SK-MEL-5 (cell line): ENCODE data around the gene GPR162. TPM values are rescaled to one million over a fixed set of nuclear protein-coding genes. Genes with fewer than 3 reads are reported as not detected.

Experiments
- DNase-seq: peaks from one replicate; pipeline ENCODE4 v3.0.0-alpha.2; 2016; ENCODE audit warnings: low read depth, low spot score
- in situ Hi-C: cut with HindIII; loops from 2 replicates; pipeline ENCODE4 v1.10.0; 2016; ENCODE audit warnings: low sequenced_read_pairs, high pct_unique_total_duplicates, low pct_unique_long_range_greater_than_20kb
- total RNA-seq: library from RNA; depleted of rRNA; stranded (reverse); fragments of >200 nt; shearing (Covaris generic); gene quantifications from 2 replicates; pipeline ENCODE4 v1.2.3, GENCODE V29; 2014

GPR162 gene
- total RNA-seq, 1 experiment from 2014 or later, result 0.08 TPM

DNA sequence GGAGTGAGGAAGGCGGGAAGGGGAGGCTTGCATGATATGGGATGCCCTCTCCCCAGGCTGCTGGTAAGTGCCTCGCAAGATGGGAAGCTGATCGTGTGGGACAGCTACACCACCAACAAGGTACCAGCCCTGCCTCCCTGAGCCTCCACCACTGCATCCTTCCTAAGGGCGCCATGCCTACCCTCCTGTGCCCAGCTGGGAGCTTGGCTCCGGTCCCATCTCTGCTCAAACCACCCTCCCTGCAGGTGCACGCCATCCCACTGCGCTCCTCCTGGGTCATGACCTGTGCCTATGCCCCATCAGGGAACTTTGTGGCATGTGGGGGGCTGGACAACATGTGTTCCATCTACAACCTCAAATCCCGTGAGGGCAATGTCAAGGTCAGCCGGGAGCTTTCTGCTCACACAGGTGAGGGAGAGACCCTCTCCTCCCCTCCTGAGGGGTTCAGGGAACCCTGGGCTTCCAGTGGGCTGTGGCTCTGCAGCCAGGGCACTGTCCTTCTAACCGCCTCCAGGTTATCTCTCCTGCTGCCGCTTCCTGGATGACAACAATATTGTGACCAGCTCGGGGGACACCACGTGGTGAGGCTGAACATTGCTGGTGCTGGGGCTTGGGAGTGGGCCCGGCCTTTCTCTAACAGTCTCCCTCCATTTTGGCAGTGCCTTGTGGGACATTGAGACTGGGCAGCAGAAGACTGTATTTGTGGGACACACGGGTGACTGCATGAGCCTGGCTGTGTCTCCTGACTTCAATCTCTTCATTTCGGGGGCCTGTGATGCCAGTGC, 21.7 kb downstream of the GPR162 start:
- in situ Hi-C loops, result no loop called here
- DNase-seq, result no peak

DNA sequence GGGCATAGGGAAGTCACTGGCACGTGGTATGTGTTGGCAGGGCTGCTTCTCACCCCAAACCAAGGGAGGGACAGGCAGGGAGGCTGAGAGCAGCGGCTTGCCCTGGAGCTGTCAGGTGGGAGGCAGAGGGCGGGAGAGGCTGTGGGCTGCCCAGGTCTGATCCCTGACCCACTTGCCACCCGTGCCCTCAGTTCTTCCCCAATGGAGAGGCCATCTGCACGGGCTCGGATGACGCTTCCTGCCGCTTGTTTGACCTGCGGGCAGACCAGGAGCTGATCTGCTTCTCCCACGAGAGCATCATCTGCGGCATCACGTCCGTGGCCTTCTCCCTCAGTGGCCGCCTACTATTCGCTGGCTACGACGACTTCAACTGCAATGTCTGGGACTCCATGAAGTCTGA, 23.8 kb downstream of the GPR162 start:
- DNase-seq, result no peak
- in situ Hi-C loops, result no loop called here

DNA sequence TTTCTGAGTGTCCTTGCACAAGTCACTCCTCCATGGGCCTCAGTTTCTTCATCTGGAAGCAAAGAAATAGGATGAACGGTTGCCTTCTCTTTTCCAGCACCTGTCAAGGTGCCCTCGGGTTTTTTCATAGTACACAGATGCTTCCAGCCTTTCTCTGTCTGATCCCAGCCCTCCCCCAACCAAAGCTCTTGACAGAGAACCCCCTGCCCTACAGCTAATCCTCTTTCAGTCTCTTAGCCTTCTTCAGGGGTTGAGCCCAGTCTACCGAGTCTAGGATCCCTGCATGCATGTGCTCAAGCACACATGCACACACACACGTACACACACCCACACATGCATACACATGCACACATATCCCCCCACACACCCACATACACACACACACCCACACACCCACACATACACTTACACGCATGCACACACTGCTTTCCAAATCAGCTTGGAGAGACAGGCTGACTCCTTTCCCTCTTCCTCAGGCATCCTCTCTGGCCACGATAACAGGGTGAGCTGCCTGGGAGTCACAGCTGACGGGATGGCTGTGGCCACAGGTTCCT, 24.8 kb downstream of the GPR162 start:
- in situ Hi-C loops, result no loop called here
- no peak for DNase-seq

DNA sequence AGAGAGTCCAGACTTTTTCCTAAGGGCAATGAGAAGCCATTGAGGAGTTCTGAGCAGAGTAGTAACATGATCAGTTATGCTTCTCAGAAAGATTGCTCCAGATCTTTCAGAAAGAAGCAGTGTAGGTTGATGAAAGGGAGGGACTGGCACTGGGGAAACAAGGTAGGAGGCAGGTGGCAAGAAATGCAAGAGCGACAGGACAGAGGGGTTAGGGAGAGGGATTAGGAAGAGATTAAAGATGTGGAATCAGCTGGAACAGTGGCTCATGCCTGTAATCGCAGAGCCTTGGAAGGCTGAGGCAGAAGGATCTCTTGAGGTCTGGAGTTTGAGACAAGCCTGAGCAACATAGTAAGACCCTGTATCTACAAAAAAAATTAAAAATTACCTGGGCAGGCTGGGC, 26.1 kb downstream of the GPR162 start:
- in situ Hi-C loops, result no loop called here

DNA sequence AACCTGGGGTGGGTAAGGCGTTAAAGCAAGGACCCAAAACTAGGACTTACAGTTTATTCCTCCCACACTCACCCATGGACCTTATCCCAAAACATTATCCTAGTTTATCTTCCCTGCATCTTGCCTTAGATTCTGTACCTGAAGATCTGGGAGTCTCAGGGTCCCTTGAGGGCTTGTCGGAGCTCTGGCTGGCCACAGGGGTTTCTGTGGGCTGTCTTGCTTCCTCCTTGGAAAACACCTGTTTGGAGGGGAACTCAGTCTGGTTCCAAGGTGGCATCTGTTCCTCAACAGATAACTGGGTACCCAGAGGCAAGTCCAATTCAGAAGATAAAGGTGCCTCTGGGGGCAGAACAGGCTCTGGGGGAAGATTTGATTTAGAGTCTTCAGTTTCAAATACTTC, 27.8 kb downstream of the GPR162 start:
- in situ Hi-C loops, result no loop called here
- DNase-seq, result no peak

More for the DNA sequence above, 26.1 kb downstream of the GPR162 start:
- DNase-seq, result no peak

DNA sequence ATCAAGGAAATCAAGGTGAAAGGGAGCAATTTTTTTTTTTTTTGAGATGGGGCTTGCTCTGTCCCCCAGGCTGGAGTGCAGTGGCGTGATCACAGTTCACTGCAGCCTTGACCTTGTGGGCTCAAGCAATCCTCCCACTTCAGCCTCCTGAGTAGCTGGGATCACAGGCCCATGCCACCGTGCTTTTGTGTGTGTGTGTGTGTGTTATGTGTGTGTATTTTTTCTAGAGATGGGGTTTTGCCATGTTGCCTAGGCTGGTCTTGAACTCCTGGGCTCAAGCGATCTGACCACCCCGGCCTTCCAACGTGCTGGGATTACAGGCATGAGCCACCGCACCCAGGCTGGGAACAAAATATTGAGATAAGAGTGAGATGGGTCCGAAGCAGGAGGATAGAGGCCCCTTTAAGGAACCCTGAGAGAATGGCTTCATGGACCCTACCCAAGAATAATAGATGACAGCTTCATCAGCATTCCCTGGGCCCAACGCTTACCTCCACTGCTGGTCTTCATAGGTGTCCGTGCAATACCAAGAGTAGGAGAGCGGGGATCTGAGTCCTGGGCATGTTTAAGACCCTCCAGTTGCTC, 28.4 kb downstream of the GPR162 start:
- DNase-seq, result no peak
- in situ Hi-C loops, result no loop called here

DNA sequence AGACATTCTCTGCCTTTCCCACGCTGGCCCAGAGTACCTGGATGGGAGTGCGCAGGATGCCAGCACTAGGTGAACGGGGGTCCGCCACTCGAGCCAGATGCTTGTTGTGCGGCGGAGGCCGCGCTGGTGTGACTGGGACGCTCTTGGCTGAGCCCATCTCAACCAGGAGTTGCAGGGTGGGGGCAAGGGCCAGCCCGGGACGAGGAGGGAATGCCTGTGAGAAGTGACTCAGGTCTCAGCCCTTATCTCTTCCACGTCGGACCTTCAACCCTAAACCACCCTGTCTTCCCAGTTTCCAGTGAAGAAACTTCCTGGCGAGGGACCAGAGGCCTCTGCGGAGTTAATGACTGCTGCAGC, 29.2 kb downstream of the GPR162 start:
- no peak for DNase-seq
- in situ Hi-C loops, result no loop called here

DNA sequence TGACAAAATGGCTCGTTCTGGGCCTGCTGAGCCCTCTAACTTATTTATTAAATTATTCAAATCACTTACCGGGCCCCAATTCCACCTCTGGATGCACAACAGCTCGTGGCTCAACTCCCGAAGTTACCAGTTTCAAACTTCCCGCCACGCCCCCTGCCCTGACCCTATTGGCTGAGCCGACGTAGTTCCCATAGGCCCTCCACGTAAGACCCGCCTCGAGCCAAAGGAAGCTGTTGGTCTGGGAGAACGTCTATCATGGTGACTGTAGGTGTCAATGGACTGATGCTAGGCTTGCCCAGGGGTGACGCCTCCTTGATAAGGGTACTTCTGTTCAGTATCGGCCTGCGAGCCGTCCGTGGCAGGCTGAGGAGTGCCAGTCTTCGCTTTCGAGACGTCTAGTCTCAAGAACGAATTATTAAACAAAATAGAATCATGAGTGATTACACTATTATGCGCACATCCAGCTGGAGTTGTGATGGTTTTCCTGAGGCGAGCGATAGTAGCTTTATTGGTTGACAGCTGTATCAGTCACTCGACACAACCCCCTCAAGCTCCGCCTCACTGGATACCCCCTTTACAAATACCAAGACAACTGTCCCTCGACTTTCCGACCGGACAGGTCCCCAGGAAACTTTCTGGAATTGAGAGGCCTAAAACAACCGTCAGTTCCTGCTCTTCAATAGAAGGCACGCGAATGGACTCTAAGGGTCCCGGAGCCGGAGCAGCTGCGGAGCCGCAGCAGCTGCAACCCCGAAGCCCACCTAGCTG, 29.7 kb downstream of the GPR162 start, which contains the start of gene CDCA3:
Gene CDCA3 (minus strand): TSS at position 134 of the 768 bp plus-strand sequence. CDS start 334 bp downstream, outside the sequence.
- in situ Hi-C loops, result no loop called here
- peak; percentile 99 for DNase-seq

DNA sequence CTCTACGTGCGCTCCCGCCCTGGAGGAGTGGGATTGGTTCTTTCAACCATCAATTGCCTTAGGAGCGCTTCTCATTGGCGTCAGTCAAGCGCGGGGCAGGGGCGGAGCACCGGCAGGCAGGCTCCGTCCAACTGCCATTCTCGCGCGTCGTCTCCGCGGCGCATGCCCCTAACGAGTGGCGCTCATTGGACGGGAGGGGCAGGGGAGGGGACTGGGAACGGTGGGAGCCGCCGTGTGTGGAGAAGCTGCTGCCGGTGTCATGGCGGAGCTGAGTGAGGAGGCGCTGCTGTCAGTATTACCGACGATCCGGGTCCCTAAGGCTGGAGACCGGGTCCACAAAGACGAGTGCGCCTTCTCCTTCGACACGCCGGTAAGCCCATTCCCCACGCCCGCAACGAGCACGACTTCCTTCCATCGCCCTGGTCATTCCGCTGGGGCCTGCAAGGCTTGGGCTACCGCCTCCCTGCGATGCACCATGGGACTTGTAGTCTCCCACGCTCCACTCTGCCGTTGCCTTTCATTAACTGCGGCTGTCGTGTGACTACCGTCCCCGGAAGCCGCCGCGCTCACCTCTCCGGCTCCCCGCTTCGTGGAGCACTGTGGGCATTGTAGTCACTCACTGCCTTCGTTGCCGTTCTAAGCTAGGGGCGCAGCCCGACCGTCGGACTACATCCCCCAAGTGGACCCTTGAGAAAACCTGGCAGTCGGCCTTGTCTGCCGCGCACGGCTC, 30.5 kb downstream of the GPR162 start, which contains the start of gene USP5:
Gene USP5 (plus strand): TSS at position 230 of the 730 bp plus-strand sequence. CDS start 30 bp downstream, at position 260.
- in situ Hi-C loops, result no loop called here
- peak; percentile 100 for DNase-seq

DNA sequence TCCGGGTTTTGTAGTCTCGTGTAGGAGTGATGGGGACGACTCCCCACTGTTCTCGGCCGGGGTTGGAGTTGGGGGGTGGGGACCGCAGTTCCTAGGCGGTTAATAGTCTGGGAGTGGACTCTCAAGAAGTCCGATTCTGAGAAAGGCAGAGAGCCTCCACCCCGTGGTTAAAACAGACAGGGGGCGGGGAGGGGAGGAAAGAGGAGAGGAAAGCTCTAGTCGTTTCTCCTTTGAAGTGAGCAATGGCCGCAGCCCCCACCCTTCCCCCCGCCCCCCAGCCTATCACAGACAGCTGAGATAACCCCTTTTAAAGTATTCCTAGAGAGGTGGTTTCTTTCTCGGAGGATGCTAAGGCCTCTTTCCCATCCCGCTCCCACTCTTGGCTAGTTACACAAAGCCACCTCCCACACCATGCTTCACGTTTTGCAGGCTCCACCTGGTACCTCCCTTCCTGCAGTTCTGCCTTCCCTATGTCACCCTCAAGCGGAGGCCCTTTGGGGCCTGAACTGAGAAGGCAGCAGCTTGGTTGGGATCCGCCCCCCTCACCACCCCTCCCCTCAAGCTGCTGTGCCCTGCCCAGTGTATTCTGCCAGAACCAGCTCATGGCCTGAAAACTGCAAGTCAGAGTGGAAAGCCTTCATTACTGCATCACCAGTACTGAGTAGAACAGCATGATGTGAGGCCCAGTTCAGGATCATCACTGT, 31.2 kb downstream of the GPR162 start:
- in situ Hi-C loops, result no loop called here

DNA sequence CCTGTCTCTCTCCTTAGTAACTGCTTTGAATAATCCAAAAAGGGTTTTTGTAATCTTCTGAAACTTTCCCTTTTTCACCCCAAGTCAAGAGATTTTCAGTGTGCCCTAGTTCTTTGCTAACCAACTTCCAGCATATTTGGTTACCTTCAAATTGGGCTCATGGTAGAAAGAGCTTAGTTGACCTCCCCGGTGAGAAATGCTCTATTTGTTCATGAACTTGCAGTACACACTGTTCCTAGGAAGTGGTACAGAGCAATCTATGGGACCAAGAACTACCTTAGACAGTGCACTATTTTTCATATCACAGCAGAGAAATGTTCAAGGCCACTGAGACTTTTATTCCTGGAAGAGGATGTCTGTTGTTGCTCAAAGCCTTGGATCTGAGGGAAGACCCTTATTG, 32.0 kb downstream of the GPR162 start:
- no peak for DNase-seq
- in situ Hi-C loops, result no loop called here

More for the DNA sequence above, 31.2 kb downstream of the GPR162 start:
- no peak for DNase-seq

DNA sequence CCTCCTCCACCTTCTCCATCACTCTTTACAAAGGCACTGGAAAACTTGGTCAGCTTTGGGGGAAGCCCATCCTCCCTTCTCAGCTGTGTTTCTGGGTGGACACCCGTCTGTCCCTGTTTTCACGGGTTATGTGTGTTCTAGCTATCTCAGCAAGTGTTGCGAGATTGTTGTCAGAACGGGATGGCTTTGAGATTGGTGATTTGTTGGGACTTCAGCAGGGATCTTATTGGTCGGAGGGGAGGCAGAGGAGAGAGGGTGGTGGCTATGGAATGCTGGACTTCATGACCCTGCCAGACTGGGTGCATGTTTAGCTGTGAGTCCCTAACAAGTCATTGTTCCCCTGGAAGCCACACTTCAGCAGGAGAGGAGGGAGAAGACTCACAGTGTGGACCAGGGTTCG, 32.4 kb downstream of the GPR162 start:
- in situ Hi-C loops, result no loop called here
- DNase-seq, result no peak

DNA sequence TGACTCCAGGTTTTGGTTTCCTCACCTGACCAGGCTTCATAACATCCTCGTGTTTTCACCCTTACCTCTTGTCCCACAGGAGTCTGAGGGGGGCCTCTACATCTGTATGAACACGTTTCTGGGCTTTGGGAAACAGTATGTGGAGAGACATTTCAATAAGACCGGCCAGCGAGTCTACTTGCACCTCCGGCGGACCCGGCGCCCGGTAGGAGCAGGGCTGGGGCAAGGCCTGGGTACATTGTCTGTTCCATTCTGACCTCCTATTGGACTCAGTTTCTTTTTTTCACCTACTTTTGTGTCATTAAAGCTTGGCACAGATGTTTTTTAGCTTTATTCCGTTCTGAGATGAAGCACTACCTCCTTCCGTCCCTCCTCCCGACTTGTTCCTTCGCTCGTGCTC, 33.7 kb downstream of the GPR162 start:
- in situ Hi-C loops, result no loop called here

DNA sequence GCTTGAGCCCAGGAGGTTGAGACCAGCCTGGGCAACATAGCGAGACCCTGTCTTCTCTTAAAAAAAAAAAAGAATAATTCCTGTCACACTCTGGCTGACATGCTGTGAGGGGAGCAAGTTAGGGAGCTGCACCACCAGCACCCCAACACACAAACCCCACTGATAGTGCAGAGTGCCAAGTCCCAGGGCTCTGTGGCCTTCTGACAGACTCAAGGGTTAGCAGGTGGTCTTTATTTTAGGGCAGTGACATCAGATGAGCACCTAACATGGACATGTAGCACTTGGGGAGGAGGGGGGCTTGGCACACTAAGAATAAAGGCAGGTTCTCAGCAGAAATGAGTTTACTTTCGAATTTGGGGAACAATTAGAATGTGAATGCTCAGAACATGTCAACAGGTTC, 37.2 kb downstream of the GPR162 start:
- in situ Hi-C loops, result no loop called here
- DNase-seq, result no peak

More for the DNA sequence above, 33.7 kb downstream of the GPR162 start:
- no peak for DNase-seq

DNA sequence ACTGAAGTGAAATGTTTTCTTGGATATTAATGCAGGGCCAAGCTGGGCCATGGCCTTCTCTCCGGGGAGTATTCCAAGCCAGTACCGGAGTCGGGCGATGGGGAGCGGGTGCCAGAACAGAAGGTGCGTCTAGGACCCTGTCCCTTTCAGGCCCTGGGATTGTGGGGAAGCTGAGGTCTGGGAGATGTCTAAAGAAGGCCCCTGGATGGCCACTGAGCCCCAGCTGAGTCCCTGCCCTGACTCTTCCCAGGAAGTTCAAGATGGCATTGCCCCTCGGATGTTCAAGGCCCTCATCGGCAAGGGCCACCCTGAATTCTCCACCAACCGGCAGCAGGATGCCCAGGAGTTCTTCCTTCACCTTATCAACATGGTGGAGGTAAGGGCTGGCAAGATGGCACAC, 38.5 kb downstream of the GPR162 start:
- no peak for DNase-seq
- in situ Hi-C loops, result no loop called here

DNA sequence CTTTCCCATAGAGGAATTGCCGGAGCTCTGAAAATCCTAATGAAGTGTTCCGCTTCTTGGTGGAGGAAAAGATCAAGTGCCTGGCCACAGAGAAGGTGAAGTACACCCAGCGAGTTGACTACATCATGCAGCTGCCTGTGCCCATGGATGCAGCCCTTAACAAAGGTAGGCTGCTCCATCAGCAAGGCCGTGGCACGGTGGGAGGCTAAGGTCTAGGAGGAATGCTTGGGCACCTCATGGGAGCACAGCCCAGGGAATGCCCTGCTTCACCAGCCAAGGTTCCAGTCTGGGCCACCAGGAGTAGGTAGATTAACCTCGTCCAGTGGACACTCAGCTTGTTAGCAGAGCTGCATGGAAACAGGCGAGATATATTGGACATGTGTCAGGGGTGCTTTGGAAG, 39.3 kb downstream of the GPR162 start:
- in situ Hi-C loops, result no loop called here
- no peak for DNase-seq

DNA sequence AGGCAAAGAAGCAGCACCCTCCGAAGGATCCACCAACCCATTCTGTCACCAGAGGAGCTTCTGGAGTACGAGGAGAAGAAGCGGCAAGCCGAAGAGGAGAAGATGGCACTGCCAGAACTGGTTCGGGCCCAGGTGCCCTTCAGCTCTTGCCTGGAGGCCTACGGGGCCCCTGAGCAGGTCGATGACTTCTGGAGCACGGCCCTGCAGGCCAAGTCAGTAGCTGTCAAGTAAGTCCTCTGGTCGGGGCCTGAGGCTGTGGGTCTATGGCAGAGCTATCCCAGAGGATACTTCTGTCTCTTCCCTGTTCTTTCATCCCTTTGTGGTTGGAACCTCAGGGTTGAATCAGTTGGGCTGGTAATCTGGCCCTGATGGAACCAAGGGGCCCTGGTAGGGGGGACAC, 39.8 kb downstream of the GPR162 start:
- in situ Hi-C loops, result no loop called here
- no peak for DNase-seq
